Measurements from ENCODE around the gene CACNA1C. TPM values are rescaled to one million over a fixed set of nuclear protein-coding genes. Genes with fewer than 3 reads are reported as not detected.

The CACNA1C gene
- total and polyA plus RNA-seq, 2 donors (not counting 1 experiment from before 2014, with no cell fraction given), result 7.6 to 11.4 TPM

DNA sequence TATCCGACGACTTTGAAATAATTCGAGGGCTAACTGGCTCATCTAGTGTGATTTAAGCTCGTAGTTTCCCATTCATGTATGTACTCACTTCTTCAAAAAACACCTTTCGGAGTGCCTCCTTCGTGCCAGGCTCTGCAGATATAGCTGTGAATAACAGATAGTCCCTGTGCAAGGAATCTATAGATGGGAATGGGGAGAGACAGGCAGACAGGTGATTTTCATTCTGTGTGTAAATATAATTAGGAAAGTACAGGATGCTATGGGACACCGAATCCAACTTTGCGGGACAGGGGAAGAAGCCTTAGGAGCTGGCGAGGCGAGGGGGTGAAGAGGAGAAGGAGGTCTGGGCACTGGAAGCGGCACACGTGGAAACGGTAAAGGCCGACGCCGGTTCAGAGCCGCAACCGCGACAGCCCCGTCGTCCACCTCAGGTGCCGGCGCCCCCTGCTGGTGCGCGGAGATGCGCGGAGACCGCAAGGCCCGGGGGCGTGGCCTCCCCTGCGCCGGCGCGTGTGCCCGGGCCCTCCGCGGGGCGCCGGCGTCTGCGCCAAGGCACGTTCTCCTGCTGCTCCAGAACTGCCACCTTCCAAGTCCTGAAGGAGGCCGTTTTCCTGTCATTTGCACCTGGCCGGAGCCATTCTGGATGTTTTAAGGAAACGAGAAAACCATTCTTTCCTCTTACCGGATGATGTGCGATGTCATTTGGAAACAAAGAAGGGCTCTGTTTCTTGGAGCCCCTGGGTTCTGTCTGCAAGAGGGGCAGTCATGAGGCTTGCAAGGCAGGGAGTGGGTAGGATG lies 18.0 kb upstream of the CACNA1C start:
- Histone ChIP-seq H3K27ac (ENCODE audit: insufficient read depth, low read length) (no peak overlapping the region), H3K79me2 (ENCODE audit: control insufficient read depth, insufficient read depth, low read length) (no peaks in the 10 kb centered on the region), H3K4me3 (replicated peaks in 1 of 4; ENCODE audit: control extremely low read depth in 1 of 4, insufficient read depth in 1 of 4, low read depth in 3 of 4, low read length in 4 of 4) (peak overlapping the region in 3 of 4 experiments; percentile 22 to 55 (median 51)), H2AFZ (ENCODE audit: low read length) (peak overlapping the region; percentile 79), H4K20me1 (ENCODE audit: control insufficient read depth, extremely low read depth, insufficient read depth, low read length) (no peaks in the 10 kb centered on the region), H3K27me3 (ENCODE audit: control insufficient read depth, insufficient read depth, low read length) (peaks cover 28% of the 10 kb centered on the region), H3K36me3 (ENCODE audit: control insufficient read depth, insufficient read depth, low read length) (no peaks in the 10 kb centered on the region), H3K9me3 (ENCODE audit: control insufficient read depth, insufficient read depth, low read depth, low read length) (no peaks in the 10 kb centered on the region), H3K4me1 (ENCODE audit: control insufficient read depth, extremely low read depth, insufficient read depth, low read length) (no peaks in the 10 kb centered on the region), H3K4me2 (ENCODE audit: extremely low read depth, insufficient read depth, low read length) (peak overlapping the region; percentile 74), H3K9ac (ENCODE audit: insufficient read depth, low read length) (no peak overlapping the region)
- TF ChIP-seq EZH2 (IDR thresholded peaks at IDR 0.05; ENCODE audit: low read length, missing control alignments), result peak; percentile 52
- TF ChIP-seq, protein P1, sequence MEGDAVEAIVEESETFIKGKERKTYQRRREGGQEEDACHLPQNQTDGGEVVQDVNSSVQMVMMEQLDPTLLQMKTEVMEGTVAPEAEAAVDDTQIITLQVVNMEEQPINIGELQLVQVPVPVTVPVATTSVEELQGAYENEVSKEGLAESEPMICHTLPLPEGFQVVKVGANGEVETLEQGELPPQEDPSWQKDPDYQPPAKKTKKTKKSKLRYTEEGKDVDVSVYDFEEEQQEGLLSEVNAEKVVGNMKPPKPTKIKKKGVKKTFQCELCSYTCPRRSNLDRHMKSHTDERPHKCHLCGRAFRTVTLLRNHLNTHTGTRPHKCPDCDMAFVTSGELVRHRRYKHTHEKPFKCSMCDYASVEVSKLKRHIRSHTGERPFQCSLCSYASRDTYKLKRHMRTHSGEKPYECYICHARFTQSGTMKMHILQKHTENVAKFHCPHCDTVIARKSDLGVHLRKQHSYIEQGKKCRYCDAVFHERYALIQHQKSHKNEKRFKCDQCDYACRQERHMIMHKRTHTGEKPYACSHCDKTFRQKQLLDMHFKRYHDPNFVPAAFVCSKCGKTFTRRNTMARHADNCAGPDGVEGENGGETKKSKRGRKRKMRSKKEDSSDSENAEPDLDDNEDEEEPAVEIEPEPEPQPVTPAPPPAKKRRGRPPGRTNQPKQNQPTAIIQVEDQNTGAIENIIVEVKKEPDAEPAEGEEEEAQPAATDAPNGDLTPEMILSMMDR (conservative IDR thresholded peaks at IDR 0.05 in 1 of 2, IDR thresholded peaks at IDR 0.05 in 1 of 2; ENCODE audit: low read depth in 1 of 2, low read length in 2 of 2), result peak; percentile 60 to 75
- peak; percentile 65 to 77 for DNase-seq (ENCODE audit: low read depth in 2 of 2)

DNA sequence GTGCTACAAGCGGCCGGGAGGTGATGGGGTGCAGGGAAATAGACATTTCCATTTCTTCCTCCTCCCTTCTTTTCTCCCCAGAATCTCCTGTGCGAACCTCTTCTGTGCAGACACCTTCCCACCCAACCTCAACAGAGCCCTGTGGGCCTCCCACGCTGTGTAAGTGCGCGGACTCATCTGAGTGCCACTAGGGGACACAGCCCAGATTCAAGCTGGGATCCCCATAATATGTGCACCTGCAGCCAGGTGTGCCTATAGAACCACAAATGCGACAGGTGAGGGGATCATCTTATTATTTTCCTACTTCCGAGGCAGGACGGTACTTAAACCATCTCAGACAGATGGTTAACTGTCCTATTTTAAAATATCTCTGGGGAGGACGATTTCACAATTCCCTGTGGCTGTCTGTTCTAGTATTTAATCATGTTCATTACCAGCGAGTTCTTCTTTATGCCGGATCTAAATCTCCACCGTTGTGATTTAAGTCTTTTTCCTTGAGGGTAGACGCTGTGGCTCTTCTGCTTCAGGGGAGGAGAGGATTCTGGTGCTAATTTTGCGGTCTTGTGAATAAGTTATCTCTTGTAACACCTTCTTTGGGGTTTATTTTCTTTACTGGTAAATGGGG lies 17.2 kb upstream of the CACNA1C start:
- H3K4me3 ChIP-seq (replicated peaks in 1 of 4; ENCODE audit: control extremely low read depth in 1 of 4, insufficient read depth in 1 of 4, low read depth in 3 of 4, low read length in 4 of 4), result peak overlapping the region in 2 of 4 experiments; percentile 51 to 55
- no peaks in the 10 kb centered on the region for H3K36me3 ChIP-seq (ENCODE audit: control insufficient read depth, insufficient read depth, low read length)
- peak overlapping the region; percentile 74 for H3K4me2 ChIP-seq (ENCODE audit: extremely low read depth, insufficient read depth, low read length)
- no peaks in the 10 kb centered on the region for H4K20me1 ChIP-seq (ENCODE audit: control insufficient read depth, extremely low read depth, insufficient read depth, low read length)
- H3K27ac ChIP-seq (ENCODE audit: insufficient read depth, low read length), result no peak overlapping the region
- no peaks in the 10 kb centered on the region for H3K9me3 ChIP-seq (ENCODE audit: control insufficient read depth, insufficient read depth, low read depth, low read length)
- H2AFZ ChIP-seq (ENCODE audit: low read length), result peak overlapping the region; percentile 79
- H3K79me2 ChIP-seq (ENCODE audit: control insufficient read depth, insufficient read depth, low read length), result no peaks in the 10 kb centered on the region
- no peak for DNase-seq (ENCODE audit: low read depth in 2 of 2)
- TF ChIP-seq, protein P1 (conservative IDR thresholded peaks at IDR 0.05 in 1 of 2, IDR thresholded peaks at IDR 0.05 in 1 of 2; ENCODE audit: low read depth in 1 of 2, low read length in 2 of 2), result no peak
- no peak for TF ChIP-seq EZH2 (IDR thresholded peaks at IDR 0.05; ENCODE audit: low read length, missing control alignments)
- H3K9ac ChIP-seq (ENCODE audit: insufficient read depth, low read length), result no peak overlapping the region
- peaks cover 29% of the 10 kb centered on the region for H3K27me3 ChIP-seq (ENCODE audit: control insufficient read depth, insufficient read depth, low read length)
- no peaks in the 10 kb centered on the region for H3K4me1 ChIP-seq (ENCODE audit: control insufficient read depth, extremely low read depth, insufficient read depth, low read length)

GRCh38 chr12:2039034-2039433 lies 13.8 kb upstream of the CACNA1C start:
- Histone ChIP-seq H4K20me1 (ENCODE audit: control insufficient read depth, extremely low read depth, insufficient read depth, low read length) (no peaks in the 10 kb centered on the region), H2AFZ (ENCODE audit: low read length) (no peak overlapping the region), H3K36me3 (ENCODE audit: control insufficient read depth, insufficient read depth, low read length) (no peaks in the 10 kb centered on the region), H3K27ac (ENCODE audit: insufficient read depth, low read length) (no peak overlapping the region), H3K4me3 (replicated peaks in 1 of 4; ENCODE audit: control extremely low read depth in 1 of 4, insufficient read depth in 1 of 4, low read depth in 3 of 4, low read length in 4 of 4) (no peak overlapping the region), H3K4me2 (ENCODE audit: extremely low read depth, insufficient read depth, low read length) (no peak overlapping the region), H3K4me1 (ENCODE audit: control insufficient read depth, extremely low read depth, insufficient read depth, low read length) (no peaks in the 10 kb centered on the region), H3K9me3 (ENCODE audit: control insufficient read depth, insufficient read depth, low read depth, low read length) (no peaks in the 10 kb centered on the region), H3K9ac (ENCODE audit: insufficient read depth, low read length) (no peak overlapping the region), H3K27me3 (ENCODE audit: control insufficient read depth, insufficient read depth, low read length) (peaks cover 17% of the 10 kb centered on the region), H3K79me2 (ENCODE audit: control insufficient read depth, insufficient read depth, low read length) (no peaks in the 10 kb centered on the region)
- no peak for DNase-seq (ENCODE audit: low read depth in 2 of 2)
- no peak for TF ChIP-seq EZH2 (IDR thresholded peaks at IDR 0.05; ENCODE audit: low read length, missing control alignments)
- TF ChIP-seq, protein P1 (conservative IDR thresholded peaks at IDR 0.05 in 1 of 2, IDR thresholded peaks at IDR 0.05 in 1 of 2; ENCODE audit: low read depth in 1 of 2, low read length in 2 of 2), result no peak
